Ishikawa (cell line): ENCODE results near the gene MAG.

Experiments
- CEBPB ChIP-seq: IDR thresholded peaks from 2 replicates; pipeline ENCODE4 v1.6.1; 2012
- CREB1 ChIP-seq: IDR thresholded peaks from 2 replicates; pipeline ENCODE4 v1.6.1; 2012; ENCODE audit warnings: low read depth
- EGR1 ChIP-seq: IDR thresholded peaks from 2 replicates; pipeline ENCODE4 v1.6.1; 2012
- EP300 ChIP-seq: IDR thresholded peaks from 2 replicates; pipeline ENCODE4 v1.6.1; 2012; ENCODE audit warnings: borderline replicate concordance
- FOXM1 ChIP-seq: IDR thresholded peaks from 2 replicates; pipeline ENCODE4 v1.6.1; 2012; ENCODE audit warnings: low read depth, borderline replicate concordance
- MAX ChIP-seq: IDR thresholded peaks from 2 replicates; pipeline ENCODE4 v1.6.1; 2012
- NFIC ChIP-seq: IDR thresholded peaks from 2 replicates; pipeline ENCODE4 v1.6.1; 2012
- RAD21 ChIP-seq: IDR thresholded peaks from 2 replicates; pipeline ENCODE4 v1.6.1; 2012; ENCODE audit warnings: low read depth
- REST ChIP-seq: IDR thresholded peaks from 2 replicates; pipeline ENCODE4 v1.6.1; 2012; ENCODE audit warnings: low read depth, mild to moderate bottlenecking
- TAF1 ChIP-seq: IDR thresholded peaks from 2 replicates; pipeline ENCODE4 v1.6.1; 2012; ENCODE audit warnings: low read depth, mild to moderate bottlenecking
- TCF12 ChIP-seq: IDR thresholded peaks from 2 replicates; pipeline ENCODE4 v1.6.1; 2012; ENCODE audit warnings: low read depth
- TEAD4 ChIP-seq: IDR thresholded peaks from 2 replicates; pipeline ENCODE4 v1.6.1; 2012
- USF1 ChIP-seq: IDR thresholded peaks from 2 replicates; pipeline ENCODE4 v1.6.1; 2012
- YY1 ChIP-seq: IDR thresholded peaks from 2 replicates; pipeline ENCODE4 v1.6.1; 2012; ENCODE audit warnings: low read depth
- ZBTB7A ChIP-seq: IDR thresholded peaks from 2 replicates; pipeline ENCODE4 v1.6.1; 2012; ENCODE audit warnings: low read depth

MAG gene

GRCh38 chr19:35357867-35358573 lies 66.1 kb downstream of the MAG start, which contains the start of gene FFAR3:
Gene FFAR3 (plus strand): TSS chr19:35358460. CDS start chr19:35358891, 431 bp downstream.
- TF ChIP-seq EGR1 (no peak), CEBPB (0 out of 2 replicates have a peak, but pooled peaks have one; percentile 6), RAD21 (no peak), YY1 (no peak)

GRCh38 chr19:35360880-35361420 lies 69.0 kb downstream of the MAG start:
- TF ChIP-seq TCF12 (no peak), USF1 (no peak), TAF1 (no peak), YY1 (no peak), FOXM1 (no peak), ZBTB7A (no peak), CREB1 (no peak), CEBPB (no peak), EP300 (no peak), EGR1 (no peak), RAD21 (no peak), MAX (no peak)

GRCh38 chr19:35362261-35363000 lies 70.5 kb downstream of the MAG start:
- TF ChIP-seq TAF1 (no peak), NFIC (no peak), REST (no peak), TCF12 (no peak), FOXM1 (no peak), YY1 (no peak), CEBPB (no peak), EGR1 (no peak), ZBTB7A (no peak), MAX (no peak), TEAD4 (no peak), CREB1 (no peak), USF1 (no peak), EP300 (no peak), RAD21 (no peak)

- TF ChIP-seq TAF1 (no peak), CEBPB (no peak), USF1 (no peak), MAX (no peak), NFIC (no peak), TCF12 (no peak), EP300 (no peak), CREB1 (no peak), YY1 (no peak), FOXM1 (no peak), EGR1 (no peak), RAD21 (no peak), TEAD4 (no peak), REST (no peak), ZBTB7A (no peak)
These were observed 71.1 kb downstream of the MAG start for GRCh38 chr19:35363001-35363590.
